VCaP (cell line): Measurements from ENCODE around the gene TFE3.

Experiments used
- H3K27ac ChIP-seq: fragments of 450-650 bp; 2 replicates; pipeline ENCODE4 v1.5.1; 2017
- CTCF ChIP-seq: fragments of 450-650 bp; conservative IDR thresholded peaks from 2 replicates; pipeline ENCODE4 v1.5.1; 2017; ENCODE audit warnings: mild to moderate bottlenecking, moderate library complexity

TFE3 gene

DNA sequence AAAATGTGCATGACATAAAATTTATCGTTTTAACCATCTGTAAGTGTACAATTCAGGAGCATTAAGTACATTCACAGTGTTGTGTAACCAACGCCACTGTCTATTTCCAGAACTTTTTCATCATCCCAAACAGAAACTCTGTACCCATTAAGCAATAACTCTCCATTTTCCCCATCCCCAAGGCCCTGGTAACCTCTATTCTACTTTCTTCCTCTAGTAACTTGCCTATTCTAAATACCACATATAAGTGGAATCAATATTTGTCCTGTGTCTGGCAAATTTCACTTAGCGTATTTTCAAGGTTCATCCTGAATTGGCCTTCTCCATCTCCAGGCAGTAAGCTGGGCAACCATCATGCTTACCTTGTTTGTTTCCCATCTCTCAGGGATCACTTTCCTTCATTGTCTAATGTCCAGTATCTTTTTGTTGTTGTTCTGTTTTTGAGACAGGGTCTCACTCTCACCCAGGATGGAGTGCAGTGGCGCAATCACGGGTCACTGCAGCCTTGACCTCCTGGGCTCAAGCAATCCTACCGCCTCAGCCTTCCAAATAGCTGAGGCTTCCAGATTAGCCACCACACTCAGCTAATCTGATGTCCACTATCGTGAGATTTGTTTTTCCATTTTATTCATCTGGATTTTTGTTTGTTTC is 23.4 kb downstream of the TFE3 start:
- H3K27ac ChIP-seq: no peak overlapping the region
- no peak for TF ChIP-seq CTCF

DNA sequence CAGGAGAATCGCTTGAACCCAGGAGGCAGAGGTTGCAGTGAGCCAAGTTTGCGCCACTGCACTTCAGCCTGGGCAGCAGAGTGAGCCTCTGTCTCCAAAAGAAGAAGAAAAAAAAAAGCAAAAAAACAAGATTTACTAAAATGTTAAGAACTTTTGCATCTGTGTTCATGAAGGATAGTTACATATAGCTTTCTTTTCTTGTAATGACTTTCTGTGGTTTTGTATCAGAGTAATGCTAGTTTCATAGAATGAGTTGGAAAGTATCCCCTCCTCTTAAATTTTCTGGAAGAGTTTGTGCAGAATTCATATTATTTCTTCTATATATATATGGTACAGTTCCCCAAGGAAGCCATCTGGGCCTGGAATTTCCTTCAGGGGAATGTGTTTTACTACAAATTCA is 24.1 kb downstream of the TFE3 start:
- H3K27ac ChIP-seq: no peak overlapping the region
- TF ChIP-seq CTCF: no peak

DNA sequence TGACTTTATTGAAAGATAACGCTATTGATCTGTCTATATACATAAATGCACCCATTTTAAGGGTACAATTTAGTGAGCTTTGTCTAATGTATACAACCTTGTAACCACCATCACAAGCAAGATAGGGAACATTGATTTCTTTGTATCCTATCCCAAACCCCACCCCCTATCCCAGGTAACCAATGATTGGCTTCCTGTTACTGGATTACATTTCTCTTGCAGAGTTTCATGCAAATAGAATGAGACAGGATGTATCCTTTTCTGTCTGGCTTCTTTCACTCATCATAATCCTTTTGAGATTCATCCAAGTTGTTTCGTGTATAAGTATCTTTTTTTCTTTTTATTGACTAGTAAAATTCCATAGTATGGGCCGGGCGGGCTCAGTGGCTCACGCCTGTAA is 39.5 kb downstream of the TFE3 start:
- no peak overlapping the region for H3K27ac ChIP-seq

DNA sequence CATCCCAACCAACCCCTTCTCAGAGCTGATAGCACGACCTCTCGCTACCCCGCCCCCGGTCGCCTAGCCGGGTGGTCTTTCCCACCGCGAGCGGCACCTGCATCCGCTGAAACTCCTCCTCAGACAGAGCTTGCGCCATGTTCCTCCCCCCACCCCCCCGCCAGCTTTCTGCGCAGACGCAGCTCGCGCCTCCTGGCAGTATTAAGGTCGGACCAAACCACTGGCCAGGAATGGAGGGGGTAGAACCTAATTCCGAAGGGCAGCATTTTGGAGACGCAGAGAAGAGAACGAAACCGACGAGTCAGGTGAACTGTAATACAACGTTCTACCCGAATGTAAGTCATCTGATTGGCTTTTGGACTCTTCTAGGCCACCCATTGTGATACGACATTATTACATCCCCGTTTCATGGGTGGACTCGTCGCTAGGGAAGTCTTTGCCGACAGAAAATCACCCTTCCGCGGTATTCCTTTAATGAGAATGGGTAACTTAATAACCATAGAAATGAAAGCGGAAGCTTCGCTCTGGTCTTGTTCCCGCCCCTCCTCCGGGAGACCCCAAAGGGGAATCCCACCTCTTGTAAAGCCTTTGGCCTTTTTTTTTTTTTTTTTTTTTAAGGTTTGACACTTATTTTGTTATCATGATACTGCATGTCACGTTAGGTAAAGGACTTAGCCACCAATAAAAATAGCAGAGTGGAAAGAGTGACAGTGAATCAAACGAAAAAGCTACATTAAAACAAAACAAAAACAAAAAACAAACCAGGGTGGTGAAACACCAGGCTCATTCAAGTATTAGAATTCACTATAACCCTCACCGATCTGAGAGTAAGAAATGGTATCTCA is 40.8 kb downstream of the TFE3 start, which contains the start of gene GRIPAP1:
TSS of gene GRIPAP1 (minus strand) at position 174 of the 845 bp plus-strand sequence. CDS start at position 139, 35 bp downstream.
- no peak for TF ChIP-seq CTCF
- H3K27ac ChIP-seq: peak within 1 kb of the TSS; percentile 52

More for the DNA sequence above, 39.5 kb downstream of the TFE3 start:
- TF ChIP-seq CTCF: no peak

- no peak for TF ChIP-seq CTCF
- peak overlapping the region; percentile 52; the same call in 1 of the 2 replicates for H3K27ac ChIP-seq
Observed at GRCh38 chrX:49001521-49002090, 41.6 kb downstream of the TFE3 start.

DNA sequence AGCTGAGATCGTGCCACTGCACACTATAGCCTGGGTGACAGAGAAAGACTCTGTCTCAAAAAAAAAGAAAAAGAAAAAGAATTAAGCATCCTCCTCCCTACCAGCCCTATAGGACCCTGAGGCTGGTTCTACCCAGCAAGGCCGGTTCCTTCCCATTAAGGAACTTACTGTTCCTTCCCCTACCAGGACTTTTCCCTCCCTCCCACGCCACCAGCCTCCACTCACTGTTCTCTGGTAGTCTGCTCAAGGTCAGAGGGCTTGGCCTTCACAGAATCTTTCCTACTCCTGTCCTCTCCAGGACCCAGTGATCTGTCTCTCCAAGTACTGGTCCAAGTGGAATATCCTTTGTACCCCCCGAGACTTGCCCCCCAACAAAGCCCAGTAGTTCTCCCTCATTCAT is 42.5 kb downstream of the TFE3 start:
- TF ChIP-seq CTCF: no peak
- no peak overlapping the region for H3K27ac ChIP-seq

GRCh38 chrX:48999030-48999429 is 44.1 kb downstream of the TFE3 start:
- no peak for TF ChIP-seq CTCF
- H3K27ac ChIP-seq: no peak overlapping the region
